ENCODE measurements around the gene ZDHHC8.

Gene ZDHHC8

GRCh38 chr22:20115691-20116375 lies 15.8 kb upstream of the ZDHHC8 start, which contains the start of gene RANBP1:
TSS of gene RANBP1 (plus strand) at chr22:20116104. CDS start at chr22:20116185, 81 bp downstream.
- no peak for DNase-seq

GRCh38 chr22:20116376-20116950 lies 15.1 kb upstream of the ZDHHC8 start:
- DNase-seq = no peak

GRCh38 chr22:20116951-20117632 lies 14.5 kb upstream of the ZDHHC8 start, which contains the start of gene TRMT2A:
TSS of gene TRMT2A (minus strand) at chr22:20117226. CDS start at chr22:20116906, 320 bp downstream.
- peak; percentile 99 for DNase-seq

GRCh38 chr22:20117633-20118299 lies 13.8 kb upstream of the ZDHHC8 start:
- no peak for DNase-seq

- DNase-seq = no peak
Measured at GRCh38 chr22:20118300-20119020, 13.1 kb upstream of the ZDHHC8 start.

- DNase-seq = no peak
Measured at GRCh38 chr22:20121856-20122415, 9.7 kb upstream of the ZDHHC8 start.

GRCh38 chr22:20123366-20124082 lies 8.1 kb upstream of the ZDHHC8 start:
- DNase-seq = no peak

GRCh38 chr22:20124083-20124787 lies 7.4 kb upstream of the ZDHHC8 start:
- no peak for DNase-seq

- no peak for DNase-seq
Measured at GRCh38 chr22:20125201-20126174, 6.1 kb upstream of the ZDHHC8 start.

GRCh38 chr22:20126284-20127029 lies 5.1 kb upstream of the ZDHHC8 start:
- no peak for DNase-seq

- no peak for DNase-seq
Measured at GRCh38 chr22:20127318-20127868, 4.2 kb upstream of the ZDHHC8 start.

GRCh38 chr22:20127869-20128618 lies 3.6 kb upstream of the ZDHHC8 start:
- no peak for DNase-seq

- DNase-seq = no peak
Measured at GRCh38 chr22:20128619-20128901, 3.0 kb upstream of the ZDHHC8 start.

- peak; percentile 71 for DNase-seq
Measured at GRCh38 chr22:20128902-20129746, 2.5 kb upstream of the ZDHHC8 start.

GRCh38 chr22:20129747-20130014 lies 1.9 kb upstream of the ZDHHC8 start:
- no peak for DNase-seq

GRCh38 chr22:20130319-20130718 lies 1.3 kb upstream of the ZDHHC8 start:
- no peak for DNase-seq
